ENCODE data around the gene PRKG1. TPM values are rescaled to one million over a fixed set of nuclear protein-coding genes. Genes with fewer than 3 reads are reported as not detected.

PRKG1 gene
- total RNA-seq, 1 donor from 2014 or later = 50.2 TPM

DNA sequence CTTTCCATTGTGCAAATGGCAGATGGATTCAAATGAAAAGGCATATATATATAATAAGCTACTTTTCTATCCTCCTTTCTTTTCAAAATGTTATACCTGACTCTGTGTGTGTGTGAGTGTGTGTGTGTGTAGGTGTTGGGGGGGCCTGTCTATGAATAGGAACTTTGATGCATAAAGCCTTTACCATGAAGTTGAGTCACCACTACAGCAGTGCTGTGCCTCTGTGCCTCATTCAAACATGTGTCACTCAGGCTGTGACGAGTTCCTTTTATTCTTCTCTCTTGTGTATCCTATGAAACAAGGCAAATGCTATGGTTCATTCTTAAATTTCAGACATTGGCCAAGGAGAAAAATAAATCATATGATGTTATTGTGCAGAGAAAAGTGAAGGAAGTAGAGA is 1187.1 kb downstream of the PRKG1 start:
- no peak overlapping the region for H3K4me3 ChIP-seq
- intact Hi-C loops (cut with DNase I) = no loop called here
- peaks cover 3 to 19% of the 10 kb centered on the region in 2 donors for H3K4me1 ChIP-seq
- TF ChIP-seq, protein P1, sequence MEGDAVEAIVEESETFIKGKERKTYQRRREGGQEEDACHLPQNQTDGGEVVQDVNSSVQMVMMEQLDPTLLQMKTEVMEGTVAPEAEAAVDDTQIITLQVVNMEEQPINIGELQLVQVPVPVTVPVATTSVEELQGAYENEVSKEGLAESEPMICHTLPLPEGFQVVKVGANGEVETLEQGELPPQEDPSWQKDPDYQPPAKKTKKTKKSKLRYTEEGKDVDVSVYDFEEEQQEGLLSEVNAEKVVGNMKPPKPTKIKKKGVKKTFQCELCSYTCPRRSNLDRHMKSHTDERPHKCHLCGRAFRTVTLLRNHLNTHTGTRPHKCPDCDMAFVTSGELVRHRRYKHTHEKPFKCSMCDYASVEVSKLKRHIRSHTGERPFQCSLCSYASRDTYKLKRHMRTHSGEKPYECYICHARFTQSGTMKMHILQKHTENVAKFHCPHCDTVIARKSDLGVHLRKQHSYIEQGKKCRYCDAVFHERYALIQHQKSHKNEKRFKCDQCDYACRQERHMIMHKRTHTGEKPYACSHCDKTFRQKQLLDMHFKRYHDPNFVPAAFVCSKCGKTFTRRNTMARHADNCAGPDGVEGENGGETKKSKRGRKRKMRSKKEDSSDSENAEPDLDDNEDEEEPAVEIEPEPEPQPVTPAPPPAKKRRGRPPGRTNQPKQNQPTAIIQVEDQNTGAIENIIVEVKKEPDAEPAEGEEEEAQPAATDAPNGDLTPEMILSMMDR (IDR thresholded peaks at IDR 0.05) = no peak
- H3K36me3 ChIP-seq = no peaks in the 10 kb centered on the region
- H3K27ac ChIP-seq = no peak overlapping the region
- H3K9me3 ChIP-seq = no peaks in the 10 kb centered on the region
- no peaks in the 10 kb centered on the region for H3K27me3 ChIP-seq
- DNase-seq (ENCODE audit: low spot score in 2 of 2) = no peak

DNA sequence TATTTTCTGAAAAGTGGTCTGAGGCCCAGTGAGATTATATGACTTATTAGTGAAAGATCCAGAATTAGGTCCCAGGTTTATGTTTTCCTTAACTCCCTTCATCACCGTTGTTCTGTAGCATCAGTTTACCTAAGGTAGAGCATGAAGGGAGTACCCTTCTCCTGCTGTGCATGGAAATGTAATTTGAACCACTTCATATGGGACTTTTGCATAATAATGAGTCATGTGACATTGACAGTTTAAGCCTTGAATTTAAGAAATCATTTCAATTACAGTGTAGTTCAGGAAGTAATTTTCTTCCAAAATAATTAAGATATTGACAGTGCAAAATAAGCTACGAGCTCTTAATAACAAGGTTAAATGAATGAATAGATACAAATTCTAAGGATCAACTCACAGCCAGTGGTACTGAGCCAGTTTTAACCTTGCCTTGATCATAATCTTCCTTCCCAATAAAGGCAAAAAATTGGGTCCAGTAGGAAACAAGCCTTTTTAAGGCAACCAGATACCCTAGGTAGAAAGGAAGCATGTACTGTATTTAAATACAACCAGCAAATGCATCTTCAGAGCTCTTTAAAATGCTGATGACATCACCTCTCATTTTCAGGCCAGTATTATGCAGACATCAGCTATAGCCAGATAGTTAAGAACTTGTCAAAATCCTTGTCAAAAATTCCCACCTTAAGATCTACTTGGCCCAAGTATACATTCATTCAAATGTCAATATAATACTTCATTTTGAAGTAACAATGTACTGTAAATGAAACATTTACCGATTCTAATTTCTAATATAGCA is 1191.0 kb downstream of the PRKG1 start:
- Histone ChIP-seq H3K9me3 (no peaks in the 10 kb centered on the region), H3K27me3 (no peaks in the 10 kb centered on the region), H3K27ac (no peak overlapping the region), H3K36me3 (no peaks in the 10 kb centered on the region), H3K4me1 (no peaks in the 10 kb centered on the region), H3K4me3 (no peak overlapping the region)
- TF ChIP-seq, protein P1 (IDR thresholded peaks at IDR 0.05) = no peak
- DNase-seq (ENCODE audit: low spot score in 2 of 2) = no peak
- intact Hi-C loops (cut with DNase I) = no loop called here

DNA sequence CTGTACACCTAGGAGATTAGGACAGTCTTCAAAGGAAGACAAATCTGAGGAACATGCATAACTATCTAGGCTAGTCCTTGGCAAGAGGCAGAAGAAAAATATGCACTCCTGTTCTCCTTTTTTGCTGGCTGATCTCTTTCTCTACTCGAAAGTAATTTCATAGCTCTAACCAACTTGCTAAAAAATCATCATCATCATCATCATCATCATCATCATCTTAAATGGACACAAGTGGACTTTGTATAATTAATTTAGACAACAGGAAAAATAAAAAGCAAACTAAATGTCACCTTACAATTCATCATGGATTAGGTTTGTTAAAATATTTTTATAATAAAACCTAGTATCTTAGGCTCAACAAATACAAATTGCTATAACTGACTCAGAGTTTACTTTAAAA is 1192.6 kb downstream of the PRKG1 start:
- intact Hi-C loops (cut with DNase I) = no loop called here
- Histone ChIP-seq H3K9me3 (no peaks in the 10 kb centered on the region), H3K27ac (no peak overlapping the region), H3K27me3 (no peaks in the 10 kb centered on the region), H3K36me3 (peaks cover 0 to under 1% of the 10 kb centered on the region in 2 donors), H3K4me3 (no peak overlapping the region), H3K4me1 (no peaks in the 10 kb centered on the region)
- DNase-seq (ENCODE audit: low spot score in 2 of 2) = no peak
- TF ChIP-seq, protein P1 (IDR thresholded peaks at IDR 0.05) = no peak

DNA sequence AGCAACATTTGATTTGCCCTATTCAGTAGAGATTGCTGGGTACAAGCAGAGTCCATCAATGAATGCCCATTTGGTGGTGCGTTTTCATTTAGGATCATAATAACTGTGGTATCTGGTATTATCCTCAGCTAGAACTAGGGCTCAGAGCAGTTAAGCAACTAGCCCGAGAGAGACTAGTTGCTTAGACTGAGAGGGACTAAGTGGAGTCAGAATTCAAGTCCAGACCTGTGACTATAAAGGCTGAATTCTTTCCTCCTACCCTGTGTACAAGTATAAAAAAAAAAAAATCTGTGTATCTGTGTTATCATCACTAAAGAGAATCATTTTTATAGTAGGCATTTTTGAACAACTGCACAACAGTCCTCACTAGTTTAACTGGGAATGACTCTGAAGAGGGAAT is 1194.5 kb downstream of the PRKG1 start:
- no peak for DNase-seq (ENCODE audit: low spot score in 2 of 2)
- Histone ChIP-seq H3K4me3 (no peak overlapping the region), H3K27ac (no peak overlapping the region), H3K27me3 (no peaks in the 10 kb centered on the region), H3K9me3 (no peaks in the 10 kb centered on the region), H3K36me3 (peaks cover 0 to 9% of the 10 kb centered on the region in 2 donors), H3K4me1 (no peaks in the 10 kb centered on the region)
- TF ChIP-seq, protein P1 (IDR thresholded peaks at IDR 0.05) = no peak
- intact Hi-C loops (cut with DNase I) = no loop called here

DNA sequence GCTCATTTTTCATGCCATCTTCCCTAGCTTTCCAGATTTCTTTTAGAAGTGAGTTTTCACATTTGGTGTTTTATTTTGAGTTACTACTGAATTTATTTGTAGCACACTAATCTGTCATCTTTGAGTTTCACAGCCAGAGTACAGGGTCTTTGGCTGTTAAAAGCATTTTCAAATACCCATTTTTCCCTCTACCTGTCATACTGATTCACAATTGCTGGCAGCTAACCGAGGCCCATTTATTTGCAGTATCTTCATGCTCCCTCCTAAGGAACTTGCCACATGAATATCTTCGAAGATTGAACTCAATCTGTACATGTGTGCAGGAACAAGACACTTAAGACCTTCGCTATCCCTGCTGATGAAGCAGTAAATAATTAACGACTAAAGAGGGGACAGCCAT is 1194.9 kb downstream of the PRKG1 start:
- no peaks in the 10 kb centered on the region for H3K27me3 ChIP-seq
- TF ChIP-seq, protein P1 (IDR thresholded peaks at IDR 0.05) = no peak
- intact Hi-C loops (cut with DNase I) = no loop called here

More for the DNA sequence above, 1194.9 kb downstream of the PRKG1 start:
- no peaks in the 10 kb centered on the region for H3K4me1 ChIP-seq
- H3K27ac ChIP-seq = no peak overlapping the region
- H3K4me3 ChIP-seq = no peak overlapping the region
- no peaks in the 10 kb centered on the region for H3K9me3 ChIP-seq
- no peak for DNase-seq (ENCODE audit: low spot score in 2 of 2)
- peaks cover 0 to 9% of the 10 kb centered on the region in 2 donors for H3K36me3 ChIP-seq
